ENCODE results near the gene RNASE8. TPM values are rescaled to one million over a fixed set of nuclear protein-coding genes. Genes with fewer than 3 reads are reported as not detected.

RNASE8 gene, protein sequence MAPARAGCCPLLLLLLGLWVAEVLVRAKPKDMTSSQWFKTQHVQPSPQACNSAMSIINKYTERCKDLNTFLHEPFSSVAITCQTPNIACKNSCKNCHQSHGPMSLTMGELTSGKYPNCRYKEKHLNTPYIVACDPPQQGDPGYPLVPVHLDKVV
- not detected in 2 replicates for total RNA-seq

DNA sequence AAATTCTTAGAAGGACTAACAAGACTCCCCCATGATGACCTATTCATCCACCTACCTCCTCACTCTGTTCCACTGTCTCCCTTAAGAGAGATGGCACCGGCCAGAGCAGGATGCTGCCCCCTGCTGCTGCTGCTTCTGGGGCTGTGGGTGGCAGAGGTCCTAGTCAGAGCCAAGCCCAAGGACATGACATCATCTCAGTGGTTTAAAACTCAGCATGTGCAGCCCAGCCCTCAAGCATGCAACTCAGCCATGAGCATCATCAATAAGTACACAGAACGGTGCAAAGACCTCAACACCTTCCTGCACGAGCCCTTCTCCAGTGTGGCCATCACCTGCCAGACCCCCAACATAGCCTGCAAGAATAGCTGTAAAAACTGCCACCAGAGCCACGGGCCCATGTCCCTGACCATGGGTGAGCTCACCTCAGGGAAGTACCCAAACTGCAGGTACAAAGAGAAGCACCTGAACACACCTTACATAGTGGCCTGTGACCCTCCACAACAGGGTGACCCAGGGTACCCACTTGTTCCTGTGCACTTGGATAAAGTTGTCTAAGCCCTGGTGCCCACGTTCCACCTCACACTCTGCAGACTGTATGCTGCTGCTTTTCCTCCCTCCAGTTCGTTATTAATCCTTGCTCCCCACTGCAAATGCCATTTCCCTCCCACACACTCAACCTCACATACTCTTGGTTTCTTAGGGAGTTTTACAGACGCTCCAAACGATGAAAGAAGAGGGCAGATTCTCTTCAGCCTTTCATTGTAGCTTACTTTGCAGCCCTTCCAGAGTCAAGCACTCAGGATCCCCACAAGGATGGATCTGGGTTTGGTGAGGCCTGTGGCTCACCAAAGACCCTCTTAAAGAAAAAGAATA, at the start of gene RNASE8:
TSS of gene RNASE8 (plus strand) at position 20 of the 873 bp plus-strand sequence. CDS start at position 91, 71 bp downstream.

DNA sequence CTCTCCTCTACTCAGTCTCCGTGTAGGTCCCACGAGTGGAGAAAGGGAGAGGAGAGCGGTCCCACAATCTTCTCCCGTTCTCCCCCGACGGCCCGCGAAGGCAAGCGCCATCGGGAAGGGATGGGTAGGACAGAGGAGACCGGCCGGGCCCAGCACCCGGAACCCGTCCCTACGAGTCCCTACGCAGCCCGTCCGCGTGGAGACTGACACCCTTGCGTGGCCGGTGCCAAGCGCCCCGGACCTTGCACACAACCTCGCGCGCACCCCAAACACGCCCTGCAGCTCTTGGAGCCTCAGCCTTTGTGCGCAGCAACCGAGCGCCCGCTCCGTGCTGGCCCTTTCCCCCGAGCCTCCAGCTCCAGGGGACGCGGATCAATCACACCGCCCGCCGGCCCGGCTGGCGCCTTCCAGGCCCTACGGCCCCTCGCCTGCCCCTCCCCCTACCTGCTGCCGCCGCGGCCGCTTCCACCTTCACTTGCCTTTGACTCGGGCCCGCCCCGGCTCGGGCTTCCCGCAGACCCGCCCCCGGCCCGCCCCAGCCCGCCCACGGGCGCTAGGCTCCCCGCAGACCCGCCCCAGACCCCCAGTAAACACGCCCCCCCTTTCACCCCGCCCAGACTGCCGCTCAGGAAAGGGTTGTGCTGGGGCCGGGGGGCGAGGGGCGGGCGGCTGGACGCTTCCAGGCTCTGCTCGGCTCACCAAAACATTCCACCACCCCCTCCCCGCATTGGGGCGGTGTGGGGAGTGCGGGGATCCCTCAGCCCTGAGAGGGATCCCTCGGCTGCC, 32.8 kb upstream of the RNASE8 start, which contains the start of gene NDRG2:
TSS of gene NDRG2 (minus strand) at position 477 of the 786 bp plus-strand sequence. CDS start 1,746 bp downstream, outside the sequence.

DNA sequence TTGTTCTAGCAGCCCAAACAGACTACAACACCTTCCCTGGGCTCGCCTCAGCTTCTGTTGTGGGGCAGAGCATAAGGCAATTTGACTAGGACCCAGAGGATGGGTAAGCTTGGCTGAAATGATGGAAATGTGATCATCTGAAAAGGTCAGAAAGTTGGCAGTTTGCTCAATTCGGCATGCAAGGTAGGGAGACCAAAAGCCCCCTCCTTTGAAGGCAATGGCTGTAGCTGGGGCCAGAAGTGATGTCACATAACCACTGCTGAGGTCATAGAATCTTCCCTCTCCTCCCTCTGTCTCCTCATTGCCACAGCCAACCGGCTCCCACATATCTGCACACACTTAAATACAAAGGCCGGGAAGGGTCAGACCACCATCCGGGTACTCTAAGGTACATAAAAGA, 27.7 kb upstream of the RNASE8 start, which contains the start of gene TPPP2:
TSS of gene TPPP2 (plus strand) at position 301 of the 400 bp plus-strand sequence. CDS start 365 bp downstream, outside the sequence.

DNA sequence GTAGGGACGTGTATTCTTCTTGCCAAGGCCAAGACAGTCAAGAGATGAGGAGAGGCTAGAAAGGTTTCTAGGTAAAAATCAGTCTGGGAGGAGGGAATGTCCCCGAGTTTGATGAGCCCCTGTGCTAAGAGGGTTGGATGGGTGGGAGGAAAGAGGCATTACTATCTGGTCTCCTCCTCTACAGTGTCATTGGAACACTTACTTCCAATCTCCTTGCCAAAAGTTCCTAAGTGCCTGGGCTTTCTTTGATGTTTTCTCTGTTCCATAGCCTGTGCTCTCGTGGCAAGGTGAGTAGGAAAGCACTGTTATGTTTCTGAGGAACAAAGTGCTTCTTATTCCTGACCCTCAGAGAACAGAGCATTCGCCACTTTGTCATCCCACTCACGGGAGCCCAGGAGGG, 22.9 kb upstream of the RNASE8 start, which contains the start of gene RNASE13:
TSS of gene RNASE13 (minus strand) at position 101 of the 400 bp plus-strand sequence. CDS start 519 bp downstream, outside the sequence.

DNA sequence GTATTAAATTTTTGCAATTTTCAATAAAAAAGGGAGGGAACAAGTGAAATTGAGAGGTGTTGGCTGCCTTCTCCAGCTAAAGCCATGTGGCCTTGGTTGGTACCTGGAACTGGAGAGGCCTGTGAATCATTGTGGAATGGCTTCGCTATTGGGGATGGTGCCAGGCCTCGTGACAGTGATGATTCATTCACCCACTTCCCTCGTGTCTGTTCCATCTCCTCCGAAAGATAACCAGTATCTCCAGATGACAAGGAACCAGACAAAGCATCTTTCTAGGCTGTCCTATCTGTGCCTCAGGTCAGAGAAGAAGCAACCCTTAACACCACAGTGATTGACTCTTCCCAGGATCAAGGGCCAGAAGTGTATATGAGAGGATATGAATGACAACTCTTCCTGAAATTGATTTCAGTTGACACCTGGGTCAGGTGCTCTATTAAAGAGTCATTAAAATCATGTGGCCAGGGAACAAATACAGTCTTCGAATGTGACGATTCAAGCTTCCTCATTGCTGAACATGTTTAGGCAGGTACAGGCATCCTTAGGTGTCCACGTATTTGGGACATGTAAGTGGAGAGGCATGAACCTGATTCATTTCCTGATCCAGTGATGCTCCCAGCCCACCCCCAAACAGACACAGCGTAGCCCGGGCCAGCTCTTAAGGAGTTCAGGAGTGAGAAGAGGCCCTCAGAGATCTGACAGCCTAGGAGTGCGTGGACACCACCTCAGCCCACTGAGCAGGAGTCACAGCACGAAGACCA, 15.8 kb upstream of the RNASE8 start, which contains the start of gene RNASE7:
TSS of gene RNASE7 (plus strand) at position 687 of the 758 bp plus-strand sequence. CDS start 631 bp downstream, outside the sequence.

DNA sequence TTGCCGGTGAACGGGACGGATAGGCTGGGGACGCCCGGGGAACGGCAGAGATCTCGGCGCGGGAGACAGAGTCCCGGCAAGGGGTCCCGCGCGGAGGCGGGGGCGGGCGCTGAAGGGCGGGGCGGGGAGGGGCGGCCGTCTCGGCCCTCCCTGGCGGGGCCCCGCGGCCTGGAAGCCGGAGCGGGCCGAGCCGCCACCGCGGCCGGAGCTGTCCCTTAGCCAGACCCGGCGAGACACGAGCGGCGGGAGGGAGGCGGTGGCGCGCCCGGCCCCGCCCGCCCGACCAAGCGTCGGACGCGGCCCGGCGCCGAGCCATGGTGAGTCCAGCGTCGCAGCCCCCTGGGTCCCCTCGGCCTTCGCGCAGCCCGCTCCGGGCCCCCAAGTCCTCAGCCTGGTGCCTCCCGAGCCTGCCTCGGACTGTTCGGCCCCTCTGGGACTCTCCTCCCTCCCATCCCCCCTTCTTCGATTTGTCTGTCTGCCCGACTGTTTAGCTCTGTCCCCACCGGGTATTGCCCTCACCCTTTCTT, 12.5 kb downstream of the RNASE8 start, which contains the start of gene ARHGEF40:
TSS of gene ARHGEF40 (plus strand) at position 222 of the 527 bp plus-strand sequence. CDS start at position 315, 93 bp downstream.

DNA sequence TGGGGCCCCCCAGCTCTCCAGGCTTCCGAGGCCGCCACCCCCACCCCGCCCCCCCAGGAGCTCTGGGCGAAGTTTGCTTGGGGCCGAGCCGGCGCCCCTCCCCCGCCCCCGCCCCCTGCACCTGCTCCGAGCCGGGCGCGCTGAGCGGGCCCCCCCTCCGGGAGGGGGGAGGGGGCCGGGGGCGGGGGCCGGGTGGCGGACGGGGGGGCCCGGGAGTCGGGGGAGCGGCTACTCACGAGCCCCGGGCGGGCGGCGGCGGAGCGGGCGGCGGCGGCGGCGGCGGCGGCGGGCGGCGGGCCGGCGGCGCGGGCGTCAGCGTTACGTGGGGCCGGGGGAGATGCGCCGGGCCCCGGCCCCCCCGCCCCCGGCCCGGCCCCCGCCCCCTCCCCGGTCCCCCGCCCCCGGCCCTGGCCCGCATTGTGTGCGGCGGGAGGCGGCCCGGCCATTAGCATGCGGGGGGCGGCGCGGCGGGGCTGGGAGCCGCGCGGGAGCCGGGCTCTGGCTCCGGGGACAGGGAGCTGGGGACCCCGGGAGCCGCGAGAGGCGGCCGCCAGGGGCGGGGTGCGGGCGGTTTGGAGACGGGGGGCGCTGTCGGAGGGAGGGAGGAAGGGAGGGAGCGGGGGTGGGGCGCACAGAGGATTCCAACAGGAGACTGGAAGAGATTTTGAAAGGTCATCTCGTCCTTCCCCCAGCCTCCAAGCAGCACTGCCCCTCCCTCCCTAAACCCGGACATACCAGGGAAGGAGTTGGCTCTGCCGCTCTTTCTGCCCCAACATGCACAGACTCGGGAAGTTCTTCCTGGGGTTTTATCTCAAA, 40.7 kb downstream of the RNASE8 start, which contains the start of gene ZNF219:
TSS of gene ZNF219 (minus strand) at position 580 of the 816 bp plus-strand sequence. CDS start 5,064 bp downstream, outside the sequence.

DNA sequence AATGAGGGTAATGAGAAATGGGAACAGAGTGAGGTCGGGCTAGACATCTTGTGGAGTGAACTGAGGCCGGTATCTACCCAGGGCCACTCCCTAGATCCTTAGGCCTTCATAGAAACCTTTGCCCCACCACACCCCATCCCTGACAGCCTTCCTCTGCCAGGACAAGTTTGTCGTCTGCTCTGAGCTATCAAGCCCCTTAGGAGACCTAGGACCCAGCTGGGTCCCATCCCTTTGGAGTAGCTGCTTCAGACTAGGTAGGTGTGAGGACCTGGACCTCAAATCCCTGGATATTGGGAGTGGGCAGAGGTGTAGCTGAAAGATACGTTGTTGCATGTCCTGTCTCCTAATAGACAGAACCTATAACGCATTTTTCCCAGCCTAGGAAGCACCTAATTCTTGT, 43.3 kb downstream of the RNASE8 start, which contains the start of gene TMEM253:
TSS of gene TMEM253 (plus strand) at position 136 of the 400 bp plus-strand sequence. CDS start 278 bp downstream, outside the sequence.

Other genes with a start within 250 kb of the RNASE8 start
- gene RNASE3, start 166.4 kb upstream of the RNASE8 start, total RNA-seq, result not detected in 2 replicates
- gene RNASE2, start 102.3 kb upstream of the RNASE8 start, total RNA-seq, result not detected in 2 replicates
- 37.6 and 43.8 TPM in 2 replicates for gene METTL17, start 67.8 kb upstream of the RNASE8 start, total RNA-seq
- 0.11 and 0.52 TPM in 2 replicates for gene SLC39A2, start 58.5 kb upstream of the RNASE8 start, total RNA-seq
- 0.22 and 1.7 TPM in 2 replicates for gene NDRG2, start 32.8 kb upstream of the RNASE8 start, total RNA-seq
- not detected in 2 replicates for gene TPPP2, start 27.6 kb upstream of the RNASE8 start, total RNA-seq
- not detected in 2 replicates for gene RNASE13, start 23.0 kb upstream of the RNASE8 start, total RNA-seq
- gene RNASE7, start 15.5 kb upstream of the RNASE8 start, total RNA-seq, result not detected in 2 replicates
- 30.7 and 41.3 TPM in 2 replicates for gene ARHGEF40, start 12.5 kb downstream of the RNASE8 start, total RNA-seq
- gene ZNF219, start 40.8 kb downstream of the RNASE8 start, total RNA-seq, result 9.2 and 10.5 TPM in 2 replicates
- 0.32 TPM in 1 of 2 replicates, not detected in the other for gene TMEM253, start 43.2 kb downstream of the RNASE8 start, total RNA-seq
- not detected in 2 replicates for gene OR5AU1, start 98.2 kb downstream of the RNASE8 start, total RNA-seq
- 479 and 643 TPM in 2 replicates for gene HNRNPC, start 211.6 kb downstream of the RNASE8 start, total RNA-seq
- not detected in 2 replicates for gene RPGRIP1, start 222.3 kb downstream of the RNASE8 start, total RNA-seq